HG03159 (cell line): ENCODE data around the gene ABCC3.

ENCODE experiments used
- ATAC-seq: cut with Tn5 transposase; IDR thresholded peaks from one replicate; pipeline ENCODE4 v1.9.1; 2021; ENCODE audit warnings: mild to moderate bottlenecking, moderate library complexity; ENCODE audit not compliant: unreplicated experiment

The ABCC3 gene, protein sequence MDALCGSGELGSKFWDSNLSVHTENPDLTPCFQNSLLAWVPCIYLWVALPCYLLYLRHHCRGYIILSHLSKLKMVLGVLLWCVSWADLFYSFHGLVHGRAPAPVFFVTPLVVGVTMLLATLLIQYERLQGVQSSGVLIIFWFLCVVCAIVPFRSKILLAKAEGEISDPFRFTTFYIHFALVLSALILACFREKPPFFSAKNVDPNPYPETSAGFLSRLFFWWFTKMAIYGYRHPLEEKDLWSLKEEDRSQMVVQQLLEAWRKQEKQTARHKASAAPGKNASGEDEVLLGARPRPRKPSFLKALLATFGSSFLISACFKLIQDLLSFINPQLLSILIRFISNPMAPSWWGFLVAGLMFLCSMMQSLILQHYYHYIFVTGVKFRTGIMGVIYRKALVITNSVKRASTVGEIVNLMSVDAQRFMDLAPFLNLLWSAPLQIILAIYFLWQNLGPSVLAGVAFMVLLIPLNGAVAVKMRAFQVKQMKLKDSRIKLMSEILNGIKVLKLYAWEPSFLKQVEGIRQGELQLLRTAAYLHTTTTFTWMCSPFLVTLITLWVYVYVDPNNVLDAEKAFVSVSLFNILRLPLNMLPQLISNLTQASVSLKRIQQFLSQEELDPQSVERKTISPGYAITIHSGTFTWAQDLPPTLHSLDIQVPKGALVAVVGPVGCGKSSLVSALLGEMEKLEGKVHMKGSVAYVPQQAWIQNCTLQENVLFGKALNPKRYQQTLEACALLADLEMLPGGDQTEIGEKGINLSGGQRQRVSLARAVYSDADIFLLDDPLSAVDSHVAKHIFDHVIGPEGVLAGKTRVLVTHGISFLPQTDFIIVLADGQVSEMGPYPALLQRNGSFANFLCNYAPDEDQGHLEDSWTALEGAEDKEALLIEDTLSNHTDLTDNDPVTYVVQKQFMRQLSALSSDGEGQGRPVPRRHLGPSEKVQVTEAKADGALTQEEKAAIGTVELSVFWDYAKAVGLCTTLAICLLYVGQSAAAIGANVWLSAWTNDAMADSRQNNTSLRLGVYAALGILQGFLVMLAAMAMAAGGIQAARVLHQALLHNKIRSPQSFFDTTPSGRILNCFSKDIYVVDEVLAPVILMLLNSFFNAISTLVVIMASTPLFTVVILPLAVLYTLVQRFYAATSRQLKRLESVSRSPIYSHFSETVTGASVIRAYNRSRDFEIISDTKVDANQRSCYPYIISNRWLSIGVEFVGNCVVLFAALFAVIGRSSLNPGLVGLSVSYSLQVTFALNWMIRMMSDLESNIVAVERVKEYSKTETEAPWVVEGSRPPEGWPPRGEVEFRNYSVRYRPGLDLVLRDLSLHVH (N-terminal part only)

DNA sequence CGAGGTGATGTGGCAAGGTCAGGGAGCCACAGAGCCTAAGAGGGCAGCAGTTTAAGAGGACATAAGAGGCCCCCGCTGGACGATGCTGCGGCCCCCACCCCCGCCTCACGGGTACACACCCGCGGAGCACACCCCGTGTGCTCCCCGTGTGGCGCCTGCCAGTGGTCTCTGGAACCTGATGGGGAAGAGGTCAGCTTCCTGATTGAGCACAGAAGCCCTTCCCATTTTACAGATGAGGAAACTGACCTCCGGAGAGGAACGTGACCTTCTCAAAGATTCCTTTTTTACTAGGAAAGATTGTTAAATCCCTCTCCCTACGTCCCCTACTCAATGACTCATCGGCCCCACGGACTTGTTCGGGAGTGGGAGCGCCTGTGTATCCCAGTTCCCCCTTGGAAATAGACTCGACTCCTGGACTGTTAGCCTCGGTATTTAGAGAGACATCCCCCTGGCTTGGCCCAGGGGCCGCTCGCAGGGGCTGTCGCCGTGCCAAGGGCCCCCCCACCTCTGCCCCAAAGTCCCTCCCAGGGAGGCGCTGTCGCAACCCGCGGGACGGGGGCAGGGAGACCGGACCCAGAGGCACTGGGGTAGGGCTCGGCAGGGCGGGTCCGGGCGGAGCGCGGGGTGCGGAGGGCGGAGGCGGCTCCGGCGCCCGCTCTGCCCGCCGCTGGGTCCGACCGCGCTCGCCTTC, at the start of gene ABCC3:
Gene ABCC3, plus strand, starts transcription at position 658 of the 691 bp plus-strand sequence. CDS start 56 bp downstream, outside the sequence.
- no peak for ATAC-seq

DNA sequence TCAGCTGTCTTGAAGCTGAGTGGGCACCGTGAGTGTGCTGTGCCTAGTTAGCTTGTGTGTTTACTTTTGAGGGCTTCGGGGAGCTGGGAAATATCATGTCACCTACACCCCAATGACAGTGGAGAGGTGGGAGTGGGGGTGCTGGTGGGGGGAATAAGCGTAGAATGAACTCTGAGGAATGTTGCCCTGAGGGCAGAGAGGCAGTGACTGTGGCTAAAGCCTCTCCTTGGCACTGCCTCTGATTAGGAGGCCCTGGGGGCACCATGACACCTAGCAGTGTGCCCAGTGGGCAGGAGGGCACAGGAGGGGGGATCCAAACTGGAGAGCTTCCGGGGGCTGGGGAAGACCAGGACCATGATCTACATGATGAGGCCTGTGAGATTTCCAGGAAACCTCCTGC, 49.3 kb upstream of the ABCC3 start:
- no peak for ATAC-seq

DNA sequence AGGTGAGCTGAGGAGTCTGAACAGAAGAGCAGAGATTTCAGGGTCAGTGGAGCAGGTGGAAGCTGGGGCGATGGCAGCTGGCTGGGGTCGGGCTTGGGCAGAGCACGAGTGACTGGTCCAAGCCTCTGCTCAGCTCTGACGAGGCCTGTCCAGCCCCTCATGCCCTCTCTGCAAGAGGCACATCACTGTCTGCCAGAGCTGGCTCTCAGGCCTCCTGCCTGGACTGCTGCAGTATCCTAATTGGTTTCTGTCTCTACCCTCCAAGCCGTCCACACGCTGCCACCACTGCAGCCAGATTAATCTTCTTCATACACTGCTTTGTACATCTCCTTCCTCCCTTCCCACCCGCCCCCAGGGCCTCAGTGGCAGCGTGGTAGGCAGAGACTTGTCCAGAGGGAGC, 48.8 kb upstream of the ABCC3 start:
- ATAC-seq, result no peak

DNA sequence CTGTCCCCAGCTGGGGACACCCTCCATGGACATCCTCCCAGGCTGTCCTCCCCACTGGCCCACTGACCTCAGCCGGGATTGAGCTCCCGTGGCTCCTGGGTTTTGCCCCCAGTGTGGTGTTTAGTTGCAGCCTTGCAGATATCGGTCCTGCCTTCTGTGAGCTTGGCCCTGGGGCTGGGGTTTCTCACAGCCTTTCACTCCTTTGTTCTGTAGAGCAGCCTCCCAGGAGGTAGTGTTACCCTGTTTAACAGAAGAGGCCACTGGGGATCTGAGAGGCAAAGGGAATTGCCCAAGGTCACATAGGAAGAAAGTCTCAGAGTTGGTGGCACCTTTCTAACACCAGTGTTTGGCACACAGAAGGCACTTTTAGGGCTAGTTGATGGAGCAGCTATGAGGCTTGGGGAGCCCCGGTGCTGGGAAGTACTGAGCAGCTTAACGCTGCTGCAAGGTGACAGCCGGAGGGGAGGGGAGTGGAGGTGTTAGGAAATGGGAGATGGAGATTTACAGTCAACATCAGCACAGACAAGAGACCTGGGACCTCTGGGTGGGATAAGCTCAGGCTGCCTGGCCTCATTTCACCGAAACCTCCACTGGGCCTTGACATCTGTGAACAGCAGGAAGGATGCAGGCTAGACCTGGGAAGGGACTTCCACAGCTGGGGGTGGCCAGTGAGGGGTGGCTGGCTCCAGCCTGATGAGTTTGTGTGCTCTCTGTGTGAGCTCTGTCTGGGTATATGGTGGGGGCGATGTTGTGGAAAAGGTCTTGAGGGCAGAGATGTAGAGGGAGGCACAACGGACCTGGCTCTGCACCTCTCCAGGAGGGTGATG, 48.0 kb upstream of the ABCC3 start:
- ATAC-seq, result no peak

DNA sequence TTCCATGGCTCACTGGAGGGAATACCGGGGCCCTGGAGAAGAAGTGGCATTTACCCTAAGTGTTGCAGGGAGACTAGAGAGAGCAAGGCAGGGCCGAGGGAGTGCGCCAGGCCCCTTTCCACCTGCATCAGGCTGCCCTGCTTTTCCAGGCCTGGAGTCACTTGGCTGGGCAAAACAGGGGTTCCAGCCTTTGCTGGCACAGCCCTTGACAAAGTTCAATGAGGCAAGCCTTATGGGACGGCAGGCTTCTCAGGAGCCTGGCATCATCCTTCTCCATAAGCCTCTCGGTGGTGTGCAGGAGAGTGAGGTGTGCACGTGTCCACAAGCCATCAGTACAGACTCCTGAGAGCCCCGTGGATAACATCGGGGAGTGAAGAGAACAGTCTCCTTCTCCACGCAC, 47.1 kb upstream of the ABCC3 start:
- no peak for ATAC-seq

DNA sequence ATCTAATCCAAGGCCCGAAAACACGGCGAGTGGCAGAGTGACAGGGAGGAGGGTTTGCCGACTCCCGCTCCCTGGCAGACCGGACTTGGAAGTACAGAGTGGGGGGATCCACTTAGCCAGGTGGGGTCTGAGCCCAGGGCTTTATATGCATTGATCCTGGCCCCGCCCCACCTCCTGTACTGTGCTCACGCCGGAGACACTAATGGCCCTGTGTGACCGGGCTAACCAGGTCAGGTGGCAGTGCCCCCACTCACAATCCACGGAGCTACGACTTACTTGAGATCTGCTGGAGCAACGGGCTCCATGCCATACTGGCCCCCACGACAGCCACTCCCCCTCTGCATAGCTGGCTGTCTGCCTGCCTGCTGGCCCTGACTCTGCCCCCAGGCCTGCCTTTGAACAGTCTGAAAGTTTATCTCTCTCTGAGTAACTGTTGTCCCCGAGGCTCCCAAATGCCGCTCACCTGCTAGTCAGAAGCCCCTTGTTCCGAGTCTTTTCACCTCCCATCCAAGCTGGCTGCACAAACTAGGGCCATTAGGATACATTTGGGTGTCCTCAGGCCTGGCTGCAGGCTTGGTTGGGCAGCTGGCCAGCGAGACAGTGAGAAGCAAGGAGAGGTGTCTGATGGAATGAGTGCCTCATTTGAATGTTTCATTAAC, 46.2 kb upstream of the ABCC3 start:
- no peak for ATAC-seq

DNA sequence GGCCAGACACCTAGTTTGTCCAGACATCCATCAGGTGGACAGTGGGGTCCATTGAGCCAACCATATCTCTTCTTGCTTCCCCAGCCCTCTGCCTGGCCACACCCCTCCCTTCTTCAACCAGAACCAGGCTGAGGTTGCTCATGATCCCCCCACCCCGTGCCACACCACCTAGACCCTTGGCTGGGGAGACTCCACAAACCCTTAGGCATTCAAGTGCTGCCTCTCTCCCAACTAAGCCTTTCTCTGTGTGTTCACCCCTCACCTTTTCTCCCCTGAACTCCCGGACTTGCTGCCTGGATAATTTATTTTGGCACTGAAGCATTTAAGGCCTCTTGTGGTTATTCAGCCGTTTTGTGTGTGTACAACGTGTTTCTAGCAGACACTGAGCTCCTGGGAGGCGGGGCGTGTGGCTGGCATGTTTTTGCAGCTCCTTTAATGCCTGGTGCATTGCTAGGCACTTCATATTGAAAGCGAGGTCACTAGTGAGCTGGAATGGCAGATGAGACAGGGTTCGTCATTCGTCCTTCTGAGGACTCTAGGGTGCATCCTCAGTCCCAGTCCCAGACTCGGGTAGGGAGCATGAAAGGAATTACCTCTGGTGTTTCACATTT, 45.5 kb upstream of the ABCC3 start:
- no peak for ATAC-seq

DNA sequence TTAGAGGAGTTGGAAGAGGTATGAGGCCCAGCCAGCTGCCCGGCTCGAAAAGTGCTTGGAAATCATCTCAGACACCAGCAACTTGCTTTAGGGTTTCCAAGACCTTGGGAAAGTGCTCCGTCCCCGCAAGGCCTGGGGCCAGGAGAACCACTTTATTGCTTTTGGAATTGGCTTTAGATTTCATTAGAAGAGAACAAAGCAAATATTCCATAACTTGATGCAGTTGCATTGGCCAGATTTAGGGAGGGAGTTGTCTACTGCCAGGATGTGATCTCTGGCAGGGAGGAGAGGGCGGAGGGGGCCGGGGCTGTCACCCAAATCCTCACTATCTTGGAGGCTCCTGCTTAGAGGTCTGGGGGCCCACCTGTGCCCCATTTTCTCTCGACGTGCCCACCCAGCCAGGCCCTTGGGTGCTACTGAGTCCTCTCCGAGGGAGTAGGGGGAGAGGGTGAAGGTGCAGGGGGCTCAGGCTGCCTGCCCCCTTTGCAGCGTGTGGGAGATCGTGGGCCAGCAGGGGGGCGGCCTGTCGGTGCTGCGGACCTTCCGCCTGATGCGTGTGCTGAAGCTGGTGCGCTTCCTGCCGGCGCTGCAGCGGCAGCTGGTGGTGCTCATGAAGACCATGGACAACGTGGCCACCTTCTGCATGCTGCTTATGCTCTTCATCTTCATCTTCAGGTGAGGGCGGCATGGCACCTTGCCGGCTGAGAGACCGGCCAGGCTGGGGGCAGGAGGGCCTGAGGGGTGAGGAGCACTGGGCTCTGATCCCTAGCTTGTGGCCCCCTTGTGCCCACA, 43.5 kb upstream of the ABCC3 start:
- no peak for ATAC-seq

DNA sequence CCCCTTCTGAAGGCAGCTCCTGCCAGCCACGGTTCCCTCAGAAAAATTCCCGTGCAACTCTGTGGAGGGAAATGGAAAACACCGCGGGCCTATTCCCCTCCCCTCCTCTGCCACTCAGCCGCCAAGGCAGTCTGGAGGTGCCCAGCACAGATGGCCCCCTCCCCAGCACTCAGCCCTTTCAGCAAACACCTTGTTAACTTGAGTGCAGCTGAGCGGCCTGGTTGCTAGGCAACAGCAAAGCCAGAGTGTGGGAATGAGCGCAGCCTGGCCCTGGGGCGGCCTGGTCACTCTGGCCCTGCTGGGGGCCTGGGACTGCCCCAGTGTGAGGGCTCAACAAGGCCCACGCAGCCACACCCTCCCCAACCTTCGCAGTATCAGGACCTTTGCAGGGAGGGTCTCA, 41.4 kb upstream of the ABCC3 start:
- no peak for ATAC-seq

DNA sequence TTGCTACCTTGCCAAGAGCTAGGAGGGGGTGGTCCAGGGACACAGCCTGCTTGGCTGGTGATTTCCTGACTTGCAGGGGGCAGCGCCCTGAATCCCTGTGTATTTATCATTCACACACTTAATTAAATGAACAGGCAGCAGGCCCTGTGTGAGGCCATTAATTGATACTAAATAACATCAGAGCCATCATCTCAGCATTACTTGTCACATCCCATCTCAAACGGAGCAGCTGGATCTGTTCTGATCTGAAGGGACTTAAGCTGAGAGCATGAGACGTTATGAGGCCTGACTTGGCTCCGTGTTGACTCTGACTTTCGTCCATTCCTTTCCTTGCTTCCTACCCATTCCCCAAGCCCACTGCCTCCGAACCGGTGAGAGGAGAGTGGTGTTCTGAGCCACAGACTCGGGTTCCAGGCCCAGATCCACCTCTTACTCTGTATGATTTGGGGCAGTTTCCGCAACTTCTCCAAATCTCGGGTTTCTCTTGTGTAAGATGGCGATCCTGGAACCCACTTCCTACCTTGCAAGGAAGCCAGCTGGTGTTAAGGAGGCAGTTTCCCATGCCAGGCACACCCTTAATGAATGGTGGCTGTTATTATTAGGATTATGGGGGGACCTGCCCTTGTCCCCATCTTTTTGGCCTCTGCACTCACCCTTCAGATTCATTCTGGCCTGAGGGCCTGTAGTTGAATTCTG, 40.4 kb upstream of the ABCC3 start:
- ATAC-seq, result no peak

DNA sequence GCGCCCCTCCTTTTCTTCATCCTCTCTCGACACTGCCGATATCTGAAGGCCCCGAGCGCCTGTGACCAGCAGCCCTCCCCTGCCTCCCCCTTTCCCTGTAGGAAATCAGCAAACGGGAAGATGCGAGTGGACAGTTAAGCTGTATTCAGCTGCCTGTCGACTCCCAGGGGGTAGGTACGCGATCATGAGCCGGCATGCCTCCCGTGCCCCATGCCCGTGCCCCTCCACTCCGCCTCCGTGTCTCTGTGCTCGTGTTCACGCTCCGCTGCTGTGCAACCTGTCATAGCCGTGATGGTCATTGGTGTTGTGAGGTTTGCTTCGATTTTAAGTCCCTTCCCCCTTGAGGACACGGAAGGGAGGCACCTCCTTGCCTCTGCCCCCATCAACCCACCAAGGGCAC, 39.8 kb upstream of the ABCC3 start:
- ATAC-seq, result no peak

DNA sequence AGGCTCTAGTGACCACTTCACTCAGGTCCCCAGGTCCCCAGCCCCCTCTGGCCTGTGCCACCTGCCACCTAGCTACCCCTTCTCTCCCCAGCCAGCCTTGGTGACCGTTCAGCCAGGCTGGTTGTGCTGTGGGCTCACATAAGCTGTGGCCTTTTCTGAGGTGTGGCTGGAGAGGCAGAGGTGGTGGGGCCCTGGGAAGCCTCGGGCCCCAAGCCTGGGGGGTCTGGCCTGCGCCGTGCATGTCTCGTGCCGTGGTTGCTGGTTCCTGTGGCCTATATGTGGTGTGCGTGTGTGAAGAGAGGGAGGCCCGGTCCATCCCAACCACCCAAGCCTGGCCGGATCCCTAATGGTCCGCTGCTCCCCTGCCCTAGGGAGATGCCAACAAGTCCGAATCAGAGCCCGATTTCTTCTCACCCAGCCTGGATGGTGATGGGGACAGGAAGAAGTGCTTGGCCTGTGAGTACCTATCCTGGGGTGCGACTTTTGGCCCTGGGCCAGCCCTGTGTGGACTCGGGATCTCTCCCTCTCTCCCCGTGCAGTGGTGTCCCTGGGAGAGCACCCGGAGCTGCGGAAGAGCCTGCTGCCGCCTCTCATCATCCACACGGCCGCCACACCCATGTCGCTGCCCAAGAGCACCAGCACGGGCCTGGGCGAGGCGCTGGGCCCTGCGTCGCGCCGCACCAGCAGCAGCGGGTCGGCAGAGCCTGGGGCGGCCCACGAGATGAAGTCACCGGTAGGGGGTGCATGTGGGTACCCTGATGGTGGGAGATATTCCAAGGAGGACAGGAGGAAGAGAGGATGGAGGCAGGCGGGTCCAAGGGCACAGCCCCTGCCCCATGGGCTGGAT, 38.3 kb upstream of the ABCC3 start:
- ATAC-seq, result no peak

DNA sequence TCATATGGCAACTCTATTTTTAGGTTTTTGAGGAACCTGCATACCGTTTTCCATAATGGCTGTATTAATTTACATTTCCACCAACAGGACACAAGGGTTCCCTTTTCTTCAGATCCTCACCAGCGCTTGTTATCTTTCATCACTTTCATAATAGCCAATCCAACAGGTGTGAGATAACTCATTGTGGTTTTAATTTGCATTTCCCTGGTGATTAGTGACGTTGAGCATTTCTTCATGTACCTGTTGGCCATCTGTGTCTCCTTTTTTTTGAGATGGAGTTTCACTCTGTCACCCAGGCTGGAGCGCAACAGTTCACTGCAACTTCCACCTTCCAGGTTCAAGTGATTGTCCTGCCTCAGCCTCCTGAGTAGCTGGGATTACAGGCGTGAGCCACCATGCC, 36.2 kb upstream of the ABCC3 start:
- no peak for ATAC-seq

DNA sequence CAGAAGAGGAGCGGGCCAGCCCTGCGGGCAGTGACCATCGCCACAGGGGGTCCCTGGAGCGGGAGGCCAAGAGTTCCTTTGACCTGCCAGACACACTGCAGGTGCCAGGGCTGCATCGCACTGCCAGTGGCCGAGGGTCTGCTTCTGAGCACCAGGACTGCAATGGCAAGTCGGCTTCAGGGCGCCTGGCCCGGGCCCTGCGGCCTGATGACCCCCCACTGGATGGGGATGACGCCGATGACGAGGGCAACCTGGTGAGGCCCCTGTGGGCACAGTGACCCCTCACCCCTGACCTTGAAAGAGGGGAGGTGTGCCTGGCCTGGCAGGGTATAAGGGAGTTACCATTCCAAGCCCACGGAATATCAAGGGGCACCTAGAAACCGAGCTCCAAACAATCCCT, 35.1 kb upstream of the ABCC3 start:
- ATAC-seq, result no peak

DNA sequence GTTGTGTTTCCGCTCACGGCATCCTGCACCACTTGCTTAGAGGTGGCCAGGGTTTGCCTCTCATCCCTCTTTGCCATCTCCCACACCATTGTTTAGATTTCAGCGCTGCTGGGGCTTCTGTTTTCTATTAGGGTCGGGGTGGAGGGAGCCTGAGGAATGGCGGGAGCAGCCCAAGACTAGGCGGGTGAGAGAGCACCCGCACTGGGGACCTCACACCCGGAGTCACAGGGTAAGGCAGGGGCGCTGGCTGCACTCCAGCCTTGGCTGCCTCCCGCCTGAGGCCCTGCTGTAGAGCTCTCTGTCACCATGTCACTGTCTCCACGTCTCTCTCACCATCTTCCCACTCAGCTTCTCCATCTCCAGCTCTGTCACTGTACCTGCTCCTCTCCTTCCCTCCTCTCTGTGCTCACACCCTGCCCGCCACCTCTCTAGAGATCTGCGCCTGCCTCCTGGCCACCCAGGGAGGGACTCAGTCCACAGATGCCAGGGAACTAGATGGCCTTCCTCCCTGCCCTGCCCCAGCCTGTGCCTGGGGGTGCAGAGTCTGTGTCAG, 32.8 kb upstream of the ABCC3 start:
- no peak for ATAC-seq

DNA sequence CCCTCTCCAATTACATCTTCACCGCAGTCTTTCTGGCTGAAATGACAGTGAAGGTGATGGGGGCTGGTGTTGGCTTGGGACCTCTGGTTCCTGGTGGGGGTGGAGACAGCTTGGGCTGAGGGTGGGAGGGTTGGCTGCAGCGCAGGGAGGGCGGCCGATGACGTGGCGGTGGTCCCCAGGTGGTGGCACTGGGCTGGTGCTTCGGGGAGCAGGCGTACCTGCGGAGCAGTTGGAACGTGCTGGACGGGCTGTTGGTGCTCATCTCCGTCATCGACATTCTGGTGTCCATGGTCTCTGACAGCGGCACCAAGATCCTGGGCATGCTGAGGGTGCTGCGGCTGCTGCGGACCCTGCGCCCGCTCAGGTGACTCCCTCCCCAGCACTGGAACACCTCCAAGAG, 31.8 kb upstream of the ABCC3 start:
- no peak for ATAC-seq
